RWPE2 (cell line): Measurements from ENCODE around the gene RPS6KC1.
A peak's percentile ranks its signal among the peaks of the same experiment; 100 is the strongest.

Source experiments
- ATAC-seq: fragments of 200-7000 bp; cut with Tn5 transposase; 3 replicates; pipeline ENCODE4 v1.9.1; 2021; ENCODE audit warnings: low read depth
- DNase-seq: peaks from one replicate; pipeline ENCODE4 v3.0.0-alpha.2; 2020; ENCODE audit warnings: low spot score
- H3K27ac ChIP-seq: fragments of 450-650 bp; 2 replicates; pipeline ENCODE4 v1.5.1; 2017; ENCODE audit warnings: mild to moderate bottlenecking; ENCODE audit not compliant: poor library complexity, severe bottlenecking
- H3K27me3 ChIP-seq: fragments of 250-450 bp; sonication (Bioruptor Pico); 2 replicates; pipeline ENCODE4 v1.5.1; 2021; ENCODE audit warnings: mild to moderate bottlenecking, moderate library complexity; ENCODE audit not compliant: insufficient read depth, poor library complexity, severe bottlenecking
- H3K36me3 ChIP-seq: fragments of 250-450 bp; sonication (Bioruptor Pico); 2 replicates; pipeline ENCODE4 v1.5.1; 2020; ENCODE audit warnings: low read depth, mild to moderate bottlenecking, moderate library complexity
- H3K4me1 ChIP-seq: fragments of 250-450 bp; sonication (Bioruptor Pico); 2 replicates; pipeline ENCODE4 v1.5.1; 2021; ENCODE audit warnings: mild to moderate bottlenecking, moderate library complexity; ENCODE audit not compliant: insufficient read depth, poor library complexity, severe bottlenecking
- H3K4me3 ChIP-seq: fragments of 250-450 bp; sonication (Bioruptor Pico); 2 replicates; pipeline ENCODE4 v1.5.1; 2021; ENCODE audit warnings: mild to moderate bottlenecking, moderate library complexity; ENCODE audit not compliant: severe bottlenecking
- H3K9me3 ChIP-seq: fragments of 250-450 bp; sonication (Bioruptor Pico); 2 replicates; pipeline ENCODE4 v1.5.1; 2021; ENCODE audit warnings: mild to moderate bottlenecking, moderate library complexity; ENCODE audit not compliant: severe bottlenecking
- TF ChIP-seq, protein P1 (sequence below): fragments of 450-650 bp; IDR thresholded peaks from one replicate; pipeline ENCODE4 v1.5.1; 2017; ENCODE audit warnings: mild to moderate bottlenecking, moderate library complexity; ENCODE audit not compliant: poor library complexity, severe bottlenecking

The RPS6KC1 gene

DNA sequence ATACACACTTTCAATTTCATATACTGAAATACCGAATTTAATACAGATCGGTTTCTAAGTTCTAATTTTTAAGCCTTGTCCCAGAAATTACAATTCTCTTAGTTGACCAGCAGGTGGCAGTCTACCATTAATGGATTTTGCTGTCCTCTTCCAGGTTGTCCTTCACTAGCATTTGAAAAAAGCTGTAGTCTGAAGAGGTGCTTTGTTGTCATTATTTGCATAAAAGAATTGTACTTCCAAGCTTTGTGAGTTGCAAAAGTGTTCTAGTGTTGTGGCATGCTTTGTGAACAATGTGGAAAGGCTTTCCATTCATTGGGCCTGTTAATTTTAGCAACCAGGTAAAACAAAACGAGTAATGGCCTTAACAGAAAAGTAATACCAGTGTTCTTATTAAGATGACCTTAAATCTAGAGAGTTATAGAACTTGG, 193.6 kb downstream of the RPS6KC1 start:
- Histone ChIP-seq H3K36me3 (no peaks in the 10 kb centered on the region), H3K4me3 (no peak overlapping the region), H3K27ac (no peak overlapping the region), H3K9me3 (no peaks in the 10 kb centered on the region), H3K4me1 (no peaks in the 10 kb centered on the region), H3K27me3 (no peaks in the 10 kb centered on the region)
- TF ChIP-seq, protein P1, sequence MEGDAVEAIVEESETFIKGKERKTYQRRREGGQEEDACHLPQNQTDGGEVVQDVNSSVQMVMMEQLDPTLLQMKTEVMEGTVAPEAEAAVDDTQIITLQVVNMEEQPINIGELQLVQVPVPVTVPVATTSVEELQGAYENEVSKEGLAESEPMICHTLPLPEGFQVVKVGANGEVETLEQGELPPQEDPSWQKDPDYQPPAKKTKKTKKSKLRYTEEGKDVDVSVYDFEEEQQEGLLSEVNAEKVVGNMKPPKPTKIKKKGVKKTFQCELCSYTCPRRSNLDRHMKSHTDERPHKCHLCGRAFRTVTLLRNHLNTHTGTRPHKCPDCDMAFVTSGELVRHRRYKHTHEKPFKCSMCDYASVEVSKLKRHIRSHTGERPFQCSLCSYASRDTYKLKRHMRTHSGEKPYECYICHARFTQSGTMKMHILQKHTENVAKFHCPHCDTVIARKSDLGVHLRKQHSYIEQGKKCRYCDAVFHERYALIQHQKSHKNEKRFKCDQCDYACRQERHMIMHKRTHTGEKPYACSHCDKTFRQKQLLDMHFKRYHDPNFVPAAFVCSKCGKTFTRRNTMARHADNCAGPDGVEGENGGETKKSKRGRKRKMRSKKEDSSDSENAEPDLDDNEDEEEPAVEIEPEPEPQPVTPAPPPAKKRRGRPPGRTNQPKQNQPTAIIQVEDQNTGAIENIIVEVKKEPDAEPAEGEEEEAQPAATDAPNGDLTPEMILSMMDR = peak; percentile 64
- ATAC-seq (no peak), DNase-seq (no peak)

DNA sequence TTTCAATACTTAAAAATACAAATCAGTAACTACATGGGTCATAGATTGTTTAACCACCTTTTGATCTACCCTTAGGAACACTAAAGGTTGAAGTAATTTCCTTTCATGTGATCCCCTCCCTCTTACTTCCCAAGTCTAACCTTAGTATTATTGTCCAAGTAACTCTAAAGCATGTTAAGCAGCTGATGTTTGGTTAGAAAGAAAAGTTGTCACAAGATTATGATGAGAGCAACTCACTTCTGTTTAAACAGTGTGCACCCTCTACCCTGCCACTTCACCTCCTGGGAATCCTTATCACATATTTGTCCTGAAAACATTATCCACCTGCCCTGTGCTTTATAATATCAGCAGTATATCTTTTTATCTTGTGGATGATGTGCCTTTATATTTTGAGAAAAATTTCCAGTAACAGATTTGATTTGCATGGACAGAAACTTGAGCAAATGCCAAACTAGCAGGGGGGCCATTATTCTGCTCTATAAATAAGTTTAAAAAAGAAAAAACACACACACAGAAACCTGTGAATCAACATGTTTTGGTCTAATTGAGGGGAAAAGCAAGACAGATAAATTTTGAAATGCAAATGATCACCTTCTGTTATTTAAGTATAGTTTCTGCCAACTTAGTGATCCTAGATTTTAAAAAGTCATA, 194.3 kb downstream of the RPS6KC1 start:
- H3K36me3 ChIP-seq = no peaks in the 10 kb centered on the region
- TF ChIP-seq, protein P1 = no peak
- no peaks in the 10 kb centered on the region for H3K9me3 ChIP-seq
- DNase-seq (no peak), ATAC-seq (no peak)
- H3K27me3 ChIP-seq = no peaks in the 10 kb centered on the region
- no peaks in the 10 kb centered on the region for H3K4me1 ChIP-seq
- H3K4me3 ChIP-seq = no peak overlapping the region
- no peak overlapping the region for H3K27ac ChIP-seq

DNA sequence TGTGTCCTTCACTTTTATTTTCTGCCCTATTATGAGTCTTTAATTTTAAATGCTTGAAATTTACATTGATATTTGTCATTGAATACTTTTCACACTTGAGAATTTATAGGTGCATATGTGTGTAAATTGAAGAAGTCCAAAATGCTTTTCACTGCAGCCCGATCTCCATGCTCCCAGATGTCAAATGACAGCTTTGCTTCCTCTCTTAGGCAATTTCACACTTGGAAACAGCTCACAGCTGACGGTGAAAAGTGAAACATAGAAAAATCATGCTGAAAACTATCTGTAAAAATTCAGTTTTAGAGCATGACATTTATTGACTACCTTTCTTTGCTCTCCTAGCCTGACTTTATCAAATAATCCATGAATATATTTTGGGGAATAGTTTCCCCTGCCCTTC, 196.0 kb downstream of the RPS6KC1 start:
- TF ChIP-seq, protein P1 = no peak
- ATAC-seq = no peak
- no peaks in the 10 kb centered on the region for H3K4me1 ChIP-seq
- H3K36me3 ChIP-seq = no peaks in the 10 kb centered on the region
- H3K27me3 ChIP-seq = no peaks in the 10 kb centered on the region
- H3K27ac ChIP-seq = no peak overlapping the region
- H3K9me3 ChIP-seq = no peaks in the 10 kb centered on the region
- no peak for DNase-seq
- no peak overlapping the region for H3K4me3 ChIP-seq

DNA sequence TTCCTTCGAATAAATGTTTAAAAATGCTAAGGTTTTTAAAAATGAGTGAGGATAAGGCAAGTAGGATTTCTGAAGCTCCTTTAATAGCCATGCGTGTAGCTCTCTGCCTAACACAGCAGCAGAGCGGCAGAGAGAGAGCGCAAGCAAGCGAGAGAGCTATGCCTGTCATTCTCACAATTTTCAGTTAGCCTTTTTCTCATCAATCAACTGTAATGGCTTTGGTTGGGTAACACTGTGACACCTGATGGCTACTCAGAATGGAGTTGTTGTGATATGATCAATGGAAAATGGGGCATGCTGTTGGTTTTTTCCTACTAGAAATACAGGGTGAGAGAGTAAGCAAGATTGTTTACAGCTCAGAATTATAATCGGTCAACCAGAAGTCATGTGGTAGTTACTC, 198.4 kb downstream of the RPS6KC1 start:
- Histone ChIP-seq H3K9me3 (no peaks in the 10 kb centered on the region), H3K27me3 (no peaks in the 10 kb centered on the region), H3K4me1 (no peaks in the 10 kb centered on the region), H3K27ac (no peak overlapping the region), H3K36me3 (no peaks in the 10 kb centered on the region), H3K4me3 (no peak overlapping the region)
- TF ChIP-seq, protein P1 = no peak
- ATAC-seq = no peak
- no peak for DNase-seq

DNA sequence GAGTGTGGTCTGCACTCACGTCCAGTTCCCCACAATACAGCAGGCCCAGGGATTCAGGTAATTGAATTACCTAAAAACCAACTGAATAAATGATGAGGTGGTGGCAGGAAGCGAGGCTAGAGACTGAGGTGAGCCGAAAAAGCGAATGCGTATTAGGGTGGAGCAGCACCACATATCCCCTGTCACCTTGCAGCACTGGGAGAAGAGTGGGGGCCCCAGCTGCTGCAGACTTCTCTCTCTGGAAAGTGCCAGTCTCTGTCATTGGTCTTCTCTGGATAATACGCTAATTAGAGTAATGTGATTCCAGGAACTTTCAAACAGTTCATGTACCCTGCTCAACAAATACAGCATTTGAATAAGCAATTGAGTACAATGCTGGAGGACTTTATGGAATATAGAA, 199.0 kb downstream of the RPS6KC1 start:
- ATAC-seq = no peak
- TF ChIP-seq, protein P1 = no peak
- no peaks in the 10 kb centered on the region for H3K4me1 ChIP-seq

More for the DNA sequence above, 199.0 kb downstream of the RPS6KC1 start:
- Histone ChIP-seq H3K4me3 (no peak overlapping the region), H3K27ac (no peak overlapping the region), H3K36me3 (no peaks in the 10 kb centered on the region), H3K27me3 (no peaks in the 10 kb centered on the region), H3K9me3 (no peaks in the 10 kb centered on the region)
- DNase-seq = no peak
